Gastrocnemius medialis (tissue), 4 donors: ENCODE measurements around the gene NEK10. TPM values are rescaled to one million over a fixed set of nuclear protein-coding genes. Genes with fewer than 3 reads are reported as not detected.

Experiments used
- ATAC-seq, 2 donors: fragments of 150-250 bp; one replicate each; pipeline ENCODE4 v1.9.1; 2016
- DNase-seq, 2 donors: peaks; one replicate each; pipeline ENCODE4 v3.0.0-alpha.2; 2019
- H3K27ac ChIP-seq, 4 donors: fragments of 200-600 bp; sonication (generic); 1 replicate in 1 of 4; 2 replicates in 3 of 4; pipeline ENCODE4 v1.5.1; 2016 to 2018; ENCODE audit warnings: mild to moderate bottlenecking in 2 of 4, moderate library complexity in 1 of 4
- H3K27me3 ChIP-seq, 3 donors: fragments of 200-600 bp; sonication (generic) in 2 of 3; 1 replicate in 1 of 3; 2 replicates in 2 of 3; pipeline versions ENCODE4 v1.5.1 to v1.6.0; 2016 to 2019; ENCODE audit warnings: mild to moderate bottlenecking in 1 of 3, moderate library complexity in 1 of 3
- H3K36me3 ChIP-seq, 2 donors: fragments of 200-600 bp; sonication (generic) in 1 of 2; one replicate each; pipeline ENCODE4 v1.5.1; 2017 to 2018
- H3K4me1 ChIP-seq, 2 donors: fragments of 200-600 bp; sonication (generic) in 1 of 2; one replicate each; pipeline ENCODE4 v1.5.1; 2016 to 2017; ENCODE audit warnings: mild to moderate bottlenecking in 2 of 2
- H3K4me3 ChIP-seq, 4 donors: fragments of 200-600 bp; sonication (generic) in 3 of 4; 1 replicate in 1 of 4; 2 replicates in 3 of 4; pipeline ENCODE4 v1.5.1; 2016 to 2019; ENCODE audit warnings: mild to moderate bottlenecking in 2 of 4
- H3K9me3 ChIP-seq, 3 donors: fragments of 200-600 bp; sonication (generic) in 2 of 3; 1 replicate in 1 of 3; 2 replicates in 2 of 3; pipeline ENCODE4 v1.5.1; 2016 to 2019
- POLR2A ChIP-seq, 2 donors: fragments of 450-650 bp; IDR thresholded peaks; one replicate each; pipeline ENCODE4 v1.6.1; 2017; ENCODE audit warnings: antibody characterized with exemption in 2 of 2, mild to moderate bottlenecking in 2 of 2, moderate library complexity in 2 of 2
- in situ Hi-C, 4 donors: fragments of 200-750 bp; cut with MboI; loops; one replicate each; pipeline versions ENCODE4 v1.15.0 to v1.8.0; 2017; ENCODE audit warnings: low sequenced_read_pairs in 4 of 4
- intact Hi-C: fragments of 100-400 bp; cut with DNase I; formaldehyde crosslinking; loops from one replicate; pipeline ENCODE4 v1.15.1; 2023; ENCODE audit warnings: low total_unique reads
- total RNA-seq, 4 donors: library from RNA; depleted of rRNA; stranded (reverse); fragments of >200 nt; gene quantifications; one replicate each; pipeline versions ENCODE4 v1.1.0 to v1.2.3, GENCODE V29; 2016
- TF ChIP-seq, protein P1 (sequence below), 5 experiments: fragments of 450-650 bp in 3 of 5; fragments of 200-600 bp in 2 of 5; sonication (generic) in 2 of 5; IDR thresholded peaks in 4 of 5; conservative IDR thresholded peaks in 1 of 5; 1 replicate in 4 of 5; 2 replicates in 1 of 5; pipeline ENCODE4 v1.5.1; 2016 to 2019; ENCODE audit warnings: antibody characterized with exemption in 5 of 5, mild to moderate bottlenecking in 3 of 5, moderate library complexity in 3 of 5

The NEK10 gene
- total RNA-seq, 4 donors from 2014 or later: 3.6 to 12.8 (median 7.5) TPM

DNA sequence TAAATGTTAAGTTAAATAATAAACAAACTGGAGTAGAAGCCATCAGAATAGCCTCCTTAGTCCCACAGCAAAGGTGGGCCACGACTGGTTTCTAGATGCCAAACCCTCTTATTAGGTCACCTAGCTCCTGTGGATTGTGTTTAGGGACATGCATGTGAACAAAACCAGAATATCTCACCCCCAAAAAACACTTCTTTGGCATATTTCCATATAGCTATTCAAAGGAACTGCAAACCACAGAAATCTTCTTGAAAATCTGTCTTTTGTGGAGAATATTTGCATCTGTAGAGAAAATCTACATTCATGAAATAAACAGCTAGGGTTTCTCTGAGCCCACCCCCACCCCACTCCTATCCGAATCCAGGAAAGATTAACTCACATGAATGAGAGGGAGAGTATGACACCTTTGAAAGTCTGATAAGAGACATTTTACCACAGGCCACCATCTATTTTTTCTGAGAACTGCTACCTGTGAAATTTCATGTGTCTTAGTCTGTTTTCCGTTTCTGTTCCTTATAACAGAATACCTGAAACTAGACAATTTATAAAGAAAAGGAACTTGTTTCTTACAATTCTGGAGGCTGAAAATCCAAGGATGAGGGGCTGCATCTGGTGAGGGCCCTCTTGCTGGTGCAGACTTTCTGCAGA, 159.4 kb downstream of the NEK10 start:
- Histone ChIP-seq H3K27me3 (no peaks in the 10 kb centered on the region), H3K4me3 (no peak overlapping the region), H3K9me3 (no peaks in the 10 kb centered on the region), H3K36me3 (no peaks in the 10 kb centered on the region), H3K4me1 (no peaks in the 10 kb centered on the region), H3K27ac (no peak overlapping the region)
- DNase-seq (no peak), ATAC-seq (no peak)
- no peak for TF ChIP-seq POLR2A (IDR thresholded peaks at IDR 0.05)
- TF ChIP-seq, protein P1, sequence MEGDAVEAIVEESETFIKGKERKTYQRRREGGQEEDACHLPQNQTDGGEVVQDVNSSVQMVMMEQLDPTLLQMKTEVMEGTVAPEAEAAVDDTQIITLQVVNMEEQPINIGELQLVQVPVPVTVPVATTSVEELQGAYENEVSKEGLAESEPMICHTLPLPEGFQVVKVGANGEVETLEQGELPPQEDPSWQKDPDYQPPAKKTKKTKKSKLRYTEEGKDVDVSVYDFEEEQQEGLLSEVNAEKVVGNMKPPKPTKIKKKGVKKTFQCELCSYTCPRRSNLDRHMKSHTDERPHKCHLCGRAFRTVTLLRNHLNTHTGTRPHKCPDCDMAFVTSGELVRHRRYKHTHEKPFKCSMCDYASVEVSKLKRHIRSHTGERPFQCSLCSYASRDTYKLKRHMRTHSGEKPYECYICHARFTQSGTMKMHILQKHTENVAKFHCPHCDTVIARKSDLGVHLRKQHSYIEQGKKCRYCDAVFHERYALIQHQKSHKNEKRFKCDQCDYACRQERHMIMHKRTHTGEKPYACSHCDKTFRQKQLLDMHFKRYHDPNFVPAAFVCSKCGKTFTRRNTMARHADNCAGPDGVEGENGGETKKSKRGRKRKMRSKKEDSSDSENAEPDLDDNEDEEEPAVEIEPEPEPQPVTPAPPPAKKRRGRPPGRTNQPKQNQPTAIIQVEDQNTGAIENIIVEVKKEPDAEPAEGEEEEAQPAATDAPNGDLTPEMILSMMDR (IDR thresholded peaks at IDR 0.05 in 4 of 5, conservative IDR thresholded peaks at IDR 0.05 in 1 of 5): no peak
- intact Hi-C loops (no loop called here), in situ Hi-C loops (no loop called here)

DNA sequence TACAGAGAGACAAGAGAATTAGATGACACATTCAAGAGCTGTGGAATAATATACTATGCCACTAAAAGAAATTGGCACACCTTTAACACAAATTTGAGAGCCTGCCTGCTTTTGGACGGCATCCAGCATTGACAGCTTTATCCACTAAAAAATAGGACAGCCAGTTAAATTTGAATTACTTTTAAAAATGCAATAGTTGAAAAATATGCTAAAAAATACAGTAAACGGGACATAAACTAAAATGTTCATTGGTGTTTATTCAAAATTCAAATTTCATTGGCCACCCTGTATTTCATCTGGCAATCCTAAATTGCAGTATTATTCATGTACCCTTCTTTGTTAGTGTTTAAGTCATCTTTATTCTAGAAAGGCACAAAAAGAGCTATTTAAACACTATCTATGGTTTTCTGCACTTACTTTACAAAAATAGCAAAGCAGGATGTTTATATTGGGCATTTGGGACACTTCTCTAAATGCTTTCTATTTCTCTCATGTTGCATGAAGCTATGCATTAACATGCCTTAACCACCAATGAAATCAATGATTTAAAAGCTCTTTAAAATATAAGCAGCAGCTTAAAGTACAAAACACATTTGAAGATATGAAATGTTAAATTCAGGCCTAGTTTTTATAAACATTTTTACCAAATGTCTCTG, 160.1 kb downstream of the NEK10 start:
- Histone ChIP-seq H3K27me3 (no peaks in the 10 kb centered on the region), H3K36me3 (no peaks in the 10 kb centered on the region), H3K4me3 (no peak overlapping the region), H3K9me3 (no peaks in the 10 kb centered on the region), H3K27ac (no peak overlapping the region), H3K4me1 (no peaks in the 10 kb centered on the region)
- no peak for TF ChIP-seq POLR2A (IDR thresholded peaks at IDR 0.05)
- TF ChIP-seq, protein P1 (IDR thresholded peaks at IDR 0.05 in 4 of 5, conservative IDR thresholded peaks at IDR 0.05 in 1 of 5): no peak
- intact Hi-C loops: no loop called here
- in situ Hi-C loops: no loop called here
- ATAC-seq (no peak), DNase-seq (no peak)

DNA sequence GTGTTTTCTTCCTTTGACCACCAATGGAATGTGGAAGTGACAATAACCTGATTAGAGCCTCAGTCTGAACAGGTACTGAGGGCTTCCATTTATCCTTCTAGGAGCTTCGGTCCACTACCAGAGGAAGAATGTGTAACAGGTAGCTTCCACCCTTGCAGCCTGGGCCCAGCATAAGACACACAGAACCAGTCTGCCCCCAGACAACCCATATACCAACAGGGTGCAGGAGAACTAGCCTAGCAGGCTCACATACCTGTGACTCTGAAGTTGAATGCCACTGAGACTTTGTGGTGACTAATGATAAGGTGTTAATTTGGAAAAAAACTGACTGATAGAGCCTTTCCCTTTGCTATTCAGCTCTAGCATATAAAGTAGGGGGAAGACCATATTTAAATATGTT, 166.2 kb downstream of the NEK10 start:
- no peaks in the 10 kb centered on the region for H3K27me3 ChIP-seq
- H3K27ac ChIP-seq: no peak overlapping the region
- H3K36me3 ChIP-seq: no peaks in the 10 kb centered on the region
- DNase-seq: no peak
- no peaks in the 10 kb centered on the region for H3K9me3 ChIP-seq
- intact Hi-C loops: no loop called here
- in situ Hi-C loops: no loop called here
- ATAC-seq: no peak
- no peaks in the 10 kb centered on the region for H3K4me1 ChIP-seq
- no peak for TF ChIP-seq POLR2A (IDR thresholded peaks at IDR 0.05)
- TF ChIP-seq, protein P1 (IDR thresholded peaks at IDR 0.05 in 4 of 5, conservative IDR thresholded peaks at IDR 0.05 in 1 of 5): no peak
- H3K4me3 ChIP-seq: no peak overlapping the region

DNA sequence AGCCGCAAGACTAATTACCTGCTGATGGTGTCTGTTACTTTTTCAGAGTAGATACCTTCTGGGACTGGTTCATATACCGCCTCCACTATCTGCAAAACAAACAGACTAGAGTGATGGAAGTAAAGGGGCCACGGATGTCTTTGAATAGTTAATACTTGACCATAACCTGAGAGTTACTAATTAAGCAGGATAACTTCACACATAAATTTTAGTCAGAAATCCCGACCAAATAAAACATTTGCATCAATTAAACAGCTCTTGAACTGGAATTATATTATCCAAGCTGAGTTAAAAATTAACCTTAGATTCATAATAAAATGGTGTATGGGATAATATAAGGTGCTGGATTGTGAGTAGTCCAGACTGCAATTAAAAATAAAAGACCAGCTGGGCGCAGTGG, 167.7 kb downstream of the NEK10 start:
- no peak for TF ChIP-seq POLR2A (IDR thresholded peaks at IDR 0.05)
- TF ChIP-seq, protein P1 (IDR thresholded peaks at IDR 0.05 in 4 of 5, conservative IDR thresholded peaks at IDR 0.05 in 1 of 5): no peak
- Histone ChIP-seq H3K27me3 (no peaks in the 10 kb centered on the region), H3K4me1 (no peaks in the 10 kb centered on the region), H3K9me3 (no peaks in the 10 kb centered on the region), H3K4me3 (no peak overlapping the region), H3K36me3 (no peaks in the 10 kb centered on the region), H3K27ac (no peak overlapping the region)
- in situ Hi-C loops (no loop called here), intact Hi-C loops (no loop called here)
- no peak for ATAC-seq
- DNase-seq: no peak
